Ishikawa (cell line): ENCODE data around the gene ITGA11.

Experiments
- CEBPB ChIP-seq: IDR thresholded peaks from 2 replicates; pipeline ENCODE4 v1.6.1; 2012
- CREB1 ChIP-seq: IDR thresholded peaks from 2 replicates; pipeline ENCODE4 v1.6.1; 2012; ENCODE audit warnings: low read depth
- EGR1 ChIP-seq: IDR thresholded peaks from 2 replicates; pipeline ENCODE4 v1.6.1; 2012
- EP300 ChIP-seq: IDR thresholded peaks from 2 replicates; pipeline ENCODE4 v1.6.1; 2012; ENCODE audit warnings: borderline replicate concordance
- NFIC ChIP-seq: IDR thresholded peaks from 2 replicates; pipeline ENCODE4 v1.6.1; 2012
- RAD21 ChIP-seq: IDR thresholded peaks from 2 replicates; pipeline ENCODE4 v1.6.1; 2012; ENCODE audit warnings: low read depth
- TAF1 ChIP-seq: IDR thresholded peaks from 2 replicates; pipeline ENCODE4 v1.6.1; 2012; ENCODE audit warnings: low read depth, mild to moderate bottlenecking
- TCF12 ChIP-seq: IDR thresholded peaks from 2 replicates; pipeline ENCODE4 v1.6.1; 2012; ENCODE audit warnings: low read depth
- TF ChIP-seq, protein P1 (sequence below): IDR thresholded peaks from 2 replicates; pipeline ENCODE4 v1.6.1; 2012
- TF ChIP-seq, protein P2 (sequence below): IDR thresholded peaks from 2 replicates; pipeline ENCODE4 v1.6.1; 2012
- TF ChIP-seq, protein P3 (sequence below): IDR thresholded peaks from 2 replicates; pipeline ENCODE4 v1.6.1; 2012; ENCODE audit warnings: low read depth, mild to moderate bottlenecking

DNA sequence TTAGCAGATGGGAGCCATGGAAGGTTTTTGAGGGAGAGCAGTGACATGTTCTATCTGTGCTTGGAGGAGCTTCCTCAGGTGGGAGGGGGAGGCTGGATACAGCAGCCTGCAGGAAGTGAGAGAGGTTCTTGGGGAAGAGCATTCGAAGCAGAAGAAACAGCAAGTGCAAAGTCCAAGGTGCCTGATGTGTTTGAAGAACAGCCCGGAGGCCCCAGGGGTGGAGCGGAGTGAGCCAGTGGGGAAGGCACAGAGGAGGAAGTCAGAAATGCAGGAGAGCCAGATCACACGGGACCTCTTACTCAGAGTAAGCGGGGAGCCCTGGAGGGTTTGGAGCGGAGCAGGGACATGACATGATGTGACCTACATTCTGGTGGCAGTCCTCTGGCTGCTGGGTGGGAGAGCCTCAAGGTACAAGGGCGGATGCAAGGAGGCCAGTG lies 10.8 kb downstream of the ITGA11 start:
- TF ChIP-seq EP300, result no peak
- TF ChIP-seq TAF1, result no peak
- TF ChIP-seq, protein P1, sequence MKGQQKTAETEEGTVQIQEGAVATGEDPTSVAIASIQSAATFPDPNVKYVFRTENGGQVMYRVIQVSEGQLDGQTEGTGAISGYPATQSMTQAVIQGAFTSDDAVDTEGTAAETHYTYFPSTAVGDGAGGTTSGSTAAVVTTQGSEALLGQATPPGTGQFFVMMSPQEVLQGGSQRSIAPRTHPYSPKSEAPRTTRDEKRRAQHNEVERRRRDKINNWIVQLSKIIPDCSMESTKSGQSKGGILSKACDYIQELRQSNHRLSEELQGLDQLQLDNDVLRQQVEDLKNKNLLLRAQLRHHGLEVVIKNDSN, result no peak
- TF ChIP-seq CEBPB, result no peak
- TF ChIP-seq, protein P2, sequence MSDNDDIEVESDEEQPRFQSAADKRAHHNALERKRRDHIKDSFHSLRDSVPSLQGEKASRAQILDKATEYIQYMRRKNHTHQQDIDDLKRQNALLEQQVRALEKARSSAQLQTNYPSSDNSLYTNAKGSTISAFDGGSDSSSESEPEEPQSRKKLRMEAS, result no peak
- TF ChIP-seq CREB1, result no peak
- TF ChIP-seq TCF12, result no peak
- no peak for TF ChIP-seq RAD21
- TF ChIP-seq NFIC, result no peak
- TF ChIP-seq EGR1, result no peak
- TF ChIP-seq, protein P3, sequence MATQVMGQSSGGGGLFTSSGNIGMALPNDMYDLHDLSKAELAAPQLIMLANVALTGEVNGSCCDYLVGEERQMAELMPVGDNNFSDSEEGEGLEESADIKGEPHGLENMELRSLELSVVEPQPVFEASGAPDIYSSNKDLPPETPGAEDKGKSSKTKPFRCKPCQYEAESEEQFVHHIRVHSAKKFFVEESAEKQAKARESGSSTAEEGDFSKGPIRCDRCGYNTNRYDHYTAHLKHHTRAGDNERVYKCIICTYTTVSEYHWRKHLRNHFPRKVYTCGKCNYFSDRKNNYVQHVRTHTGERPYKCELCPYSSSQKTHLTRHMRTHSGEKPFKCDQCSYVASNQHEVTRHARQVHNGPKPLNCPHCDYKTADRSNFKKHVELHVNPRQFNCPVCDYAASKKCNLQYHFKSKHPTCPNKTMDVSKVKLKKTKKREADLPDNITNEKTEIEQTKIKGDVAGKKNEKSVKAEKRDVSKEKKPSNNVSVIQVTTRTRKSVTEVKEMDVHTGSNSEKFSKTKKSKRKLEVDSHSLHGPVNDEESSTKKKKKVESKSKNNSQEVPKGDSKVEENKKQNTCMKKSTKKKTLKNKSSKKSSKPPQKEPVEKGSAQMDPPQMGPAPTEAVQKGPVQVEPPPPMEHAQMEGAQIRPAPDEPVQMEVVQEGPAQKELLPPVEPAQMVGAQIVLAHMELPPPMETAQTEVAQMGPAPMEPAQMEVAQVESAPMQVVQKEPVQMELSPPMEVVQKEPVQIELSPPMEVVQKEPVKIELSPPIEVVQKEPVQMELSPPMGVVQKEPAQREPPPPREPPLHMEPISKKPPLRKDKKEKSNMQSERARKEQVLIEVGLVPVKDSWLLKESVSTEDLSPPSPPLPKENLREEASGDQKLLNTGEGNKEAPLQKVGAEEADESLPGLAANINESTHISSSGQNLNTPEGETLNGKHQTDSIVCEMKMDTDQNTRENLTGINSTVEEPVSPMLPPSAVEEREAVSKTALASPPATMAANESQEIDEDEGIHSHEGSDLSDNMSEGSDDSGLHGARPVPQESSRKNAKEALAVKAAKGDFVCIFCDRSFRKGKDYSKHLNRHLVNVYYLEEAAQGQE, result no peak
